CD14-positive monocyte (primary cell): Measurements from ENCODE around the gene THRAP3. TPM values are rescaled to one million over a fixed set of nuclear protein-coding genes. Genes with fewer than 3 reads are reported as not detected.

Source experiments
- DNase-seq, 3 donors: peaks; one replicate each; pipeline ENCODE4 v3.0.0-alpha.2; 2011 to 2022
- H2AFZ ChIP-seq: 2 replicates; pipeline ENCODE4 v1.6.0; 2012; ENCODE audit warnings: mild to moderate bottlenecking, low read depth, low read length, inconsistent platforms; ENCODE audit not compliant: insufficient read depth, poor library complexity, severe bottlenecking
- H3K27ac ChIP-seq, 2 donors: 1 replicate in 1 of 2; 2 replicates in 1 of 2; pipeline ENCODE4 v1.5.1; 2012 to 2013; ENCODE audit warnings: low read length in 2 of 2, control low read depth in 1 of 2, inconsistent platforms in 1 of 2, low read depth in 1 of 2, mild to moderate bottlenecking in 1 of 2
- H3K27me3 ChIP-seq, 2 donors: one replicate each; pipeline versions ENCODE4 v1.6.0 to v1.6.1; 2011 to 2013; ENCODE audit warnings: low read length in 2 of 2; ENCODE audit not compliant: control insufficient read depth in 2 of 2, insufficient read depth in 2 of 2
- H3K36me3 ChIP-seq, 2 donors: replicated peaks in 1 of 2; 1 replicate in 1 of 2; 2 replicates in 1 of 2; pipeline versions ENCODE4 v1.5.1 to v1.6.1; 2012 to 2013; ENCODE audit warnings: low read length in 2 of 2, control low read depth in 1 of 2, inconsistent platforms in 1 of 2, mild to moderate bottlenecking in 1 of 2; ENCODE audit not compliant: insufficient read depth in 2 of 2, control insufficient read depth in 1 of 2
- H3K4me1 ChIP-seq, 2 donors: 1 replicate in 1 of 2; 2 replicates in 1 of 2; pipeline versions ENCODE4 v1.5.1 to v1.6.1; 2012 to 2013; ENCODE audit warnings: low read length in 2 of 2, control low read depth in 1 of 2, inconsistent platforms in 1 of 2, mild to moderate bottlenecking in 1 of 2, moderate library complexity in 1 of 2; ENCODE audit not compliant: insufficient read depth in 2 of 2, control insufficient read depth in 1 of 2
- H3K4me2 ChIP-seq: replicated peaks from 2 replicates; pipeline ENCODE3; 2012; ENCODE audit warnings: low read length, moderate library complexity, mild to moderate bottlenecking; ENCODE audit not compliant: poor library complexity, severe bottlenecking; ENCODE audit errors: extremely low read depth
- H3K4me3 ChIP-seq, 3 experiments: fragments of 200-600 bp in 1 of 3; sonication (generic) in 1 of 3; replicated peaks in 1 of 3; 1 replicate in 2 of 3; 2 replicates in 1 of 3; pipeline ENCODE4 v1.5.1; 2011 to 2013; ENCODE audit warnings: low read length in 3 of 3, mild to moderate bottlenecking in 3 of 3, control low read depth in 2 of 3, low read depth in 2 of 3, inconsistent platforms in 1 of 3, moderate library complexity in 1 of 3
- H3K79me2 ChIP-seq: 2 replicates; pipeline ENCODE4 v1.6.0; 2012; ENCODE audit warnings: mild to moderate bottlenecking, control low read depth, inconsistent platforms, low read length, moderate library complexity; ENCODE audit not compliant: insufficient read depth
- H3K9ac ChIP-seq: 2 replicates; pipeline ENCODE4 v1.6.0; 2017; ENCODE audit warnings: low read length, mild to moderate bottlenecking; ENCODE audit not compliant: insufficient read depth, poor library complexity, severe bottlenecking
- H3K9me3 ChIP-seq, 2 donors: replicated peaks in 1 of 2; 1 replicate in 1 of 2; 2 replicates in 1 of 2; pipeline versions ENCODE4 v1.5.1 to v1.6.1; 2012 to 2013; ENCODE audit warnings: low read length in 2 of 2, control low read depth in 1 of 2; ENCODE audit not compliant: control insufficient read depth in 1 of 2, insufficient read depth in 1 of 2
- H4K20me1 ChIP-seq: 2 replicates; pipeline ENCODE4 v1.6.0; 2012; ENCODE audit warnings: mild to moderate bottlenecking, low read length, control low read depth, moderate library complexity; ENCODE audit not compliant: insufficient read depth
- H3K27ac Mint-ChIP-seq, 7 donors: one replicate each; pipeline ENCODE4 v1.8.0; 2020; ENCODE audit warnings: mild to moderate bottlenecking in 7 of 7, mixed read lengths in 7 of 7, moderate library complexity in 6 of 7, inconsistent platforms in 2 of 7
- H3K27me3 Mint-ChIP-seq, 3 donors: one replicate each; pipeline ENCODE4 v1.8.0; 2021 to 2022; ENCODE audit warnings: low read depth in 3 of 3, mild to moderate bottlenecking in 3 of 3, mixed read lengths in 3 of 3, moderate library complexity in 3 of 3, inconsistent platforms in 1 of 3
- H3K36me3 Mint-ChIP-seq, 2 donors: one replicate each; pipeline ENCODE4 v1.8.0; 2020; ENCODE audit warnings: mixed read lengths in 2 of 2, inconsistent platforms in 1 of 2, mild to moderate bottlenecking in 1 of 2
- H3K4me1 Mint-ChIP-seq: one replicate; pipeline ENCODE4 v1.8.0; 2020; ENCODE audit warnings: mild to moderate bottlenecking, mixed read lengths
- H3K4me3 Mint-ChIP-seq, 2 donors: one replicate each; pipeline ENCODE4 v1.8.0; 2020; ENCODE audit warnings: mild to moderate bottlenecking in 2 of 2, mixed read lengths in 2 of 2, moderate library complexity in 1 of 2
- H3K9me3 Mint-ChIP-seq, 7 donors: one replicate each; pipeline ENCODE4 v1.8.0; 2020 to 2022; ENCODE audit warnings: mixed read lengths in 7 of 7, mild to moderate bottlenecking in 6 of 7, moderate library complexity in 6 of 7, inconsistent platforms in 2 of 7
- CTCF ChIP-seq: fragments of 200-600 bp; IDR thresholded peaks from one replicate; pipeline ENCODE4 v1.8.0; 2022; ENCODE audit warnings: antibody characterized with exemption, mild to moderate bottlenecking
- WGBS: methylation state at CpG from one replicate; pipeline ENCODE4 v1.1.5; 2013; ENCODE audit warnings: missing lambda C conversion rate; ENCODE audit not compliant: insufficient coverage; 5-methylcytosine and 5-hydroxymethylcytosine counted together
- intact Hi-C, 2 donors: fragments of 100-400 bp; cut with micrococcal nuclease; formaldehyde crosslinking; loops; one replicate each; pipeline versions ENCODE4 v1.15.0 to v1.15.1; 2023
- polyA plus RNA-seq, 3 donors: library from polyadenylated mRNA; depleted of rRNA in 1 of 3; unstranded in 2 of 3; stranded (reverse) in 1 of 3; fragments of 300-500 nt in 2 of 3; fragments of >200 nt in 1 of 3; fragmentation: Illumina TruSeq in 2 of 3; gene quantifications; 1 replicate in 2 of 3; 2 replicates in 1 of 3; pipeline ENCODE4 v1.2.3, GENCODE V29; 2012 to 2021

Gene THRAP3
- polyA plus RNA-seq, 3 donors = 30.1 to 63.4 (median 35.7) TPM

- Histone ChIP-seq H3K4me1 (peaks cover 17 to 27% of the 10 kb centered on the region in 2 donors), H3K4me2 (no peak overlapping the region), H2AFZ (no peak overlapping the region), H3K4me3 (no peak overlapping the region), H3K36me3 (no peaks in the 10 kb centered on the region), H3K27ac (no peak overlapping the region), H4K20me1 (peaks cover under 1% of the 10 kb centered on the region), H3K9ac (no peak overlapping the region), H3K9me3 (no peaks in the 10 kb centered on the region), H3K79me2 (no peaks in the 10 kb centered on the region), H3K27me3 (peaks cover 0 to 7% of the 10 kb centered on the region in 2 donors)
- intact Hi-C loops = loop anchor here in 1 of 2 donors (1.0 kb wide), 1 partner anchor 17 kb away; no protein-coding TSS in a partner anchor
- Mint-ChIP-seq H3K27me3 (peaks cover 8 to 24% (median 18%) of the 10 kb centered on the region in 3 donors), H3K36me3 (no peaks in the 10 kb centered on the region), H3K27ac (no peak overlapping the region), H3K9me3 (peaks cover 0 to 2% (median 0%) of the 10 kb centered on the region in 7 donors), H3K4me1 (peaks cover 22% of the 10 kb centered on the region), H3K4me3 (no peak overlapping the region)
- no peak for TF ChIP-seq CTCF
- WGBS = 85% methylated on average over 9 of the region's 9 CpGs
- DNase-seq = no peak
Observed at GRCh38 chr1:36327421-36328087, 103.3 kb downstream of the THRAP3 start.

DNA sequence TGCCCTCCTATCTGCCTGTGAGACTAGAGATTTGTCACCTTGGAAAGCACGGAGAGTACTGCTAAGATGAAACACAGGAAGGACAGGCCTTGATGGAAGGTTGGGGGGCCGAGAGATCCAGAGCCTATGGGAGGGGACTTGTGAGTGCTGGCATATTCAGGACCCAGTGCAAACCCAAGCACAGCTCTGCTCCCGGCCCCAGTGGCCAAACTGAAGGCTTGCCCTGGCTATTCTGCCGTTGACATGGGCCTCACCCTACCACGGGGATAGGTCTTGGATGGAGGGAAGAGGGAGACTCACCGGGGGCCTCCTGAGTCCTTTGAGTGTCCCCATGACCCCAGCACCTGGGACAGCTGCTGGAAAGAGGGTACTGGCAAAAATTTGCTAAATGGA, 103.8 kb downstream of the THRAP3 start:
- no peak overlapping the region for H3K9ac ChIP-seq
- Mint-ChIP-seq H3K27me3 (peaks cover 9 to 21% (median 16%) of the 10 kb centered on the region in 3 donors), H3K9me3 (peaks cover 0 to 2% (median 0%) of the 10 kb centered on the region in 7 donors), H3K36me3 (no peaks in the 10 kb centered on the region), H3K27ac (no peak overlapping the region), H3K4me3 (no peak overlapping the region), H3K4me1 (peaks cover 19% of the 10 kb centered on the region)
- no peaks in the 10 kb centered on the region for H3K79me2 ChIP-seq
- TF ChIP-seq CTCF = no peak
- no peak overlapping the region for H3K4me2 ChIP-seq
- H3K36me3 ChIP-seq = no peaks in the 10 kb centered on the region
- 97% methylated on average over 5 of the region's 6 CpGs for WGBS
- H3K4me3 ChIP-seq = no peak overlapping the region
- peaks cover 13 to 22% of the 10 kb centered on the region in 2 donors for H3K4me1 ChIP-seq
- no peak overlapping the region for H3K27ac ChIP-seq
- peaks cover 0 to 3% of the 10 kb centered on the region in 2 donors for H3K27me3 ChIP-seq
- H4K20me1 ChIP-seq = no peaks in the 10 kb centered on the region
- intact Hi-C loops = loop anchor here in 1 of 2 donors (1.0 kb wide), 1 partner anchor 16 kb away; no protein-coding TSS in a partner anchor
- DNase-seq = no peak
- H2AFZ ChIP-seq = no peak overlapping the region
- H3K9me3 ChIP-seq = no peaks in the 10 kb centered on the region
